HG03521 (cell line): Measurements from ENCODE around the gene CARD10.

Experiments used
- ATAC-seq: cut with Tn5 transposase; IDR thresholded peaks from one replicate; pipeline ENCODE4 v1.9.1; 2021; ENCODE audit warnings: mild to moderate bottlenecking, moderate library complexity; ENCODE audit not compliant: unreplicated experiment

The CARD10 gene

GRCh38 chr22:37491106-37491505 lies 28.1 kb downstream of the CARD10 start:
- ATAC-seq = no peak

GRCh38 chr22:37489983-37490382 lies 29.2 kb downstream of the CARD10 start:
- no peak for ATAC-seq

GRCh38 chr22:37488337-37489135 lies 30.7 kb downstream of the CARD10 start:
- no peak for ATAC-seq

GRCh38 chr22:37487571-37487970 lies 31.6 kb downstream of the CARD10 start:
- no peak for ATAC-seq

GRCh38 chr22:37487129-37487528 lies 32.1 kb downstream of the CARD10 start:
- ATAC-seq = no peak

- peak; percentile 46 for ATAC-seq
Observed at GRCh38 chr22:37486224-37486845, 32.9 kb downstream of the CARD10 start, which contains the start of gene MFNG. Gene MFNG, minus strand, starts transcription at chr22:37486384. Its CDS starts 207 bp downstream, at chr22:37486177.

GRCh38 chr22:37485395-37486223 lies 33.6 kb downstream of the CARD10 start:
- no peak for ATAC-seq

- peak; percentile 30 for ATAC-seq
Observed at GRCh38 chr22:37484480-37485394, 34.5 kb downstream of the CARD10 start.

GRCh38 chr22:37483050-37483449 lies 36.2 kb downstream of the CARD10 start:
- ATAC-seq = no peak

- ATAC-seq = no peak
Observed at GRCh38 chr22:37482244-37482643, 37.0 kb downstream of the CARD10 start.

GRCh38 chr22:37481347-37481907 lies 37.8 kb downstream of the CARD10 start:
- no peak for ATAC-seq

- no peak for ATAC-seq
Observed at GRCh38 chr22:37480387-37481346, 38.5 kb downstream of the CARD10 start.

GRCh38 chr22:37479196-37479595 lies 40.0 kb downstream of the CARD10 start:
- ATAC-seq = no peak

GRCh38 chr22:37476389-37477329 lies 42.6 kb downstream of the CARD10 start:
- no peak for ATAC-seq

- ATAC-seq = no peak
Observed at GRCh38 chr22:37474447-37475090, 44.6 kb downstream of the CARD10 start.

GRCh38 chr22:37473437-37473946 lies 45.7 kb downstream of the CARD10 start:
- no peak for ATAC-seq

- ATAC-seq = no peak
Observed at GRCh38 chr22:37472418-37473006, 46.7 kb downstream of the CARD10 start.
